Ovary (tissue), 3 donors: ENCODE measurements around the gene PPP1R2.

Experiments used
- EP300 ChIP-seq: sonication (generic); formaldehyde crosslinking; IDR thresholded peaks from one replicate; pipeline ENCODE4 v1.6.1; 2017; ENCODE audit warnings: antibody characterized with exemption
- POLR2A ChIP-seq: fragments of 450-650 bp; IDR thresholded peaks from one replicate; pipeline ENCODE4 v1.6.1; 2017; ENCODE audit warnings: antibody characterized with exemption, mild to moderate bottlenecking, moderate library complexity
- TF ChIP-seq, protein P1 (sequence below), 3 donors: fragments of 450-650 bp in 2 of 3; fragments of 200-600 bp in 1 of 3; IDR thresholded peaks; one replicate each; pipeline versions ENCODE4 v1.5.1 to v1.8.0; 2016 to 2022; ENCODE audit warnings: antibody characterized with exemption in 3 of 3, mild to moderate bottlenecking in 1 of 3
- donor health status: DM: no; HTN: no; CAD: no.

DNA sequence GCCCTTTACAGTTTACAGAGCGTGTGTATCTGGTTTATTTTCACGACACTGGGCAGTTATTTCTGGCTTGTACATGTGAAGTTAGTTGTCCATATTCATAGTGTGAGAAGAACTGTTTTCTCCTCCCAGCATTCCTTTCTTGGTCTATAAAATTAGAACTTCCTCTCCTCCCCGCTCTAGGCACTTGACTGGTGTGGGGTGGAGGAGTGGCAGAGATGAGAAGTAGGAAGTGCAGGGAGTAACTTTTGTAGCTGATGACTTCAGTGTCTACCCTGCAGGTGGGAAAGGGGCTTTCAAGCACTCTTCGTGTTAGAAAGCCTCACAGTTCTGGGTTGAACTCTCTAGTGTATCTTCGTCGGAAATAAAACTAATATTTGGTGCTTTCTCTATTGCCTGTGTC lies 27.2 kb upstream of the PPP1R2 start:
- TF ChIP-seq POLR2A, result no peak
- TF ChIP-seq, protein P1, sequence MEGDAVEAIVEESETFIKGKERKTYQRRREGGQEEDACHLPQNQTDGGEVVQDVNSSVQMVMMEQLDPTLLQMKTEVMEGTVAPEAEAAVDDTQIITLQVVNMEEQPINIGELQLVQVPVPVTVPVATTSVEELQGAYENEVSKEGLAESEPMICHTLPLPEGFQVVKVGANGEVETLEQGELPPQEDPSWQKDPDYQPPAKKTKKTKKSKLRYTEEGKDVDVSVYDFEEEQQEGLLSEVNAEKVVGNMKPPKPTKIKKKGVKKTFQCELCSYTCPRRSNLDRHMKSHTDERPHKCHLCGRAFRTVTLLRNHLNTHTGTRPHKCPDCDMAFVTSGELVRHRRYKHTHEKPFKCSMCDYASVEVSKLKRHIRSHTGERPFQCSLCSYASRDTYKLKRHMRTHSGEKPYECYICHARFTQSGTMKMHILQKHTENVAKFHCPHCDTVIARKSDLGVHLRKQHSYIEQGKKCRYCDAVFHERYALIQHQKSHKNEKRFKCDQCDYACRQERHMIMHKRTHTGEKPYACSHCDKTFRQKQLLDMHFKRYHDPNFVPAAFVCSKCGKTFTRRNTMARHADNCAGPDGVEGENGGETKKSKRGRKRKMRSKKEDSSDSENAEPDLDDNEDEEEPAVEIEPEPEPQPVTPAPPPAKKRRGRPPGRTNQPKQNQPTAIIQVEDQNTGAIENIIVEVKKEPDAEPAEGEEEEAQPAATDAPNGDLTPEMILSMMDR (IDR thresholded peaks at IDR 0.05), result no peak
- no peak for TF ChIP-seq EP300
